Vagina (tissue), 2 donors: ENCODE results near the gene PRSS56.

Experiments
- POLR2A ChIP-seq, 2 donors: fragments of 450-650 bp; IDR thresholded peaks; one replicate each; pipeline ENCODE4 v1.6.1; 2017; ENCODE audit warnings: antibody characterized with exemption in 2 of 2, mild to moderate bottlenecking in 2 of 2, moderate library complexity in 2 of 2
- POLR2AphosphoS5 ChIP-seq, 2 donors: sonication (generic); formaldehyde crosslinking; IDR thresholded peaks; one replicate each; pipeline ENCODE4 v1.9.0; 2017; ENCODE audit warnings: antibody characterized with exemption in 2 of 2, mild to moderate bottlenecking in 2 of 2, low read depth in 1 of 2; ENCODE audit not compliant: insufficient read depth in 1 of 2
- TF ChIP-seq, protein P1 (sequence below), 3 experiments: fragments of 450-650 bp in 2 of 3; fragments of 200-600 bp in 1 of 3; sonication (generic) in 1 of 3; IDR thresholded peaks; one replicate each; pipeline ENCODE4 v1.5.1; 2017 to 2019; ENCODE audit warnings: antibody characterized with exemption in 3 of 3, mild to moderate bottlenecking in 2 of 3, moderate library complexity in 2 of 3

DNA sequence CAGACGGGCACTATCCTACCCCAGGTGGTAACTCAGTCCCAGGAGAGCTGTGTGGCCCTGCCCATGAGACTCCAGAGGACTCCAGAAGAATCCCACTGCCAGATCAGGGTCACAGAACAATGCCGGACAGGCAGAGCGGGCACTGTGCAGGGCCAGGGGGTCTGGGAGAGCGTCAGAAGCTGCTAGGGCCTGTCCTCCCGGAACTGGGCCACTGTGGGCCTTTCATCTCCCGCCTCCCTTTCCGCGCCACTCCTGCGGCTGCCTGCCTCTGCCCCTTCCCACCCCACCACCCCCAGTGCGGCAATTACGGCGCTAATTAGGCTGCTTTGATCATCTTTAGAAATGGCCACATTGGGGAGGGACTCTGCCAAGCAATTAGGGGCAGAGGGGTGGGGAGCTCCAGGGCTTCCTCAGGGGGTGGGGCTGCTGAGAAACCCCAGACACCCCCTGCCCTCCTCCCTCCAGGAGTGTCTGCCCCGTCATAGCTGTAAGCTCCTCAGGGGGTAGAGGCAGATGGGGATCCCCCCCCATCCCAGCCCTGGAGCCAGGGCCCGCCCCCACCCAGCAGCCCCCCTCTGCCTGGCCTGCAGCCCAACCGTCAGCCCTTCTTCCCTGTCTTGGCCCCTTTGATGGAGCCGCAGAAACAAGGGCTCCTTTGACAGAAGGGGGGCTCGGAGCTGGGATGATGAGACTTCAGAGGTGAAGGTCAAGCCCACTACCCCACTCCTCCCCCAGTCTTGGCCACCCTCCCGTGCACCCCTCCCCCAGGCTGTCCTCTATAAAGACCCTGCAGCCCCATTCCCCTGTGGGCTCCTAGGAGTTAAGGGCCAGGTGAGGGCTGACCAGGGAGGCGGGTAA, at the start of gene PRSS56:
- TF ChIP-seq, protein P1, sequence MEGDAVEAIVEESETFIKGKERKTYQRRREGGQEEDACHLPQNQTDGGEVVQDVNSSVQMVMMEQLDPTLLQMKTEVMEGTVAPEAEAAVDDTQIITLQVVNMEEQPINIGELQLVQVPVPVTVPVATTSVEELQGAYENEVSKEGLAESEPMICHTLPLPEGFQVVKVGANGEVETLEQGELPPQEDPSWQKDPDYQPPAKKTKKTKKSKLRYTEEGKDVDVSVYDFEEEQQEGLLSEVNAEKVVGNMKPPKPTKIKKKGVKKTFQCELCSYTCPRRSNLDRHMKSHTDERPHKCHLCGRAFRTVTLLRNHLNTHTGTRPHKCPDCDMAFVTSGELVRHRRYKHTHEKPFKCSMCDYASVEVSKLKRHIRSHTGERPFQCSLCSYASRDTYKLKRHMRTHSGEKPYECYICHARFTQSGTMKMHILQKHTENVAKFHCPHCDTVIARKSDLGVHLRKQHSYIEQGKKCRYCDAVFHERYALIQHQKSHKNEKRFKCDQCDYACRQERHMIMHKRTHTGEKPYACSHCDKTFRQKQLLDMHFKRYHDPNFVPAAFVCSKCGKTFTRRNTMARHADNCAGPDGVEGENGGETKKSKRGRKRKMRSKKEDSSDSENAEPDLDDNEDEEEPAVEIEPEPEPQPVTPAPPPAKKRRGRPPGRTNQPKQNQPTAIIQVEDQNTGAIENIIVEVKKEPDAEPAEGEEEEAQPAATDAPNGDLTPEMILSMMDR (IDR thresholded peaks at IDR 0.05), result no peak
- TF ChIP-seq POLR2A (IDR thresholded peaks at IDR 0.05) (no peak), POLR2AphosphoS5 (IDR thresholded peaks at IDR 0.05; ENCODE audit: insufficient read depth in 1 of 2, low read depth in 1 of 2) (no peak)
